ELR (cell line): ENCODE data around the gene PIH1D1.

ENCODE experiments used
- DNase-seq: peaks from one replicate; pipeline ENCODE4 v3.0.0-alpha.2; 2015; ENCODE audit warnings: low read depth

Gene PIH1D1

DNA sequence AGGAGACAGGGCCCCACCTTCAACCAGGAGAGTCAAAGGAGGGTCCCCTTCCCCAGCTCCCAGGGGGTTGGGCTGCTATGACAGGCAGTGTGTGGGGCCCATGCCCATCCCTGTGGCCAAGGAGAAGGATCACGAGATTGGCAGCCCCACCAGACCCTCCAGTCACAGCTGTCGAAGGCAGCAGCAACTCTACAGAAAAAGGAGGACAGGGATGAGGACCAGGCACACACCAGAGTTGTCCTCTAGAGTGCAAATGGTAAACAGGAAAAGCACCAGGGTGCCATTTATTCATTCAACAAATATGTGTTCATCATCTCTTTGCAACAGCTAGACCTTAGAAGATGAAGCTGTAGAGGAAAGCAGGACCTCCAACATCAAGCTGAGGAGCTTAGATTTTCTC, 32.4 kb downstream of the PIH1D1 start:
- DNase-seq = no peak

DNA sequence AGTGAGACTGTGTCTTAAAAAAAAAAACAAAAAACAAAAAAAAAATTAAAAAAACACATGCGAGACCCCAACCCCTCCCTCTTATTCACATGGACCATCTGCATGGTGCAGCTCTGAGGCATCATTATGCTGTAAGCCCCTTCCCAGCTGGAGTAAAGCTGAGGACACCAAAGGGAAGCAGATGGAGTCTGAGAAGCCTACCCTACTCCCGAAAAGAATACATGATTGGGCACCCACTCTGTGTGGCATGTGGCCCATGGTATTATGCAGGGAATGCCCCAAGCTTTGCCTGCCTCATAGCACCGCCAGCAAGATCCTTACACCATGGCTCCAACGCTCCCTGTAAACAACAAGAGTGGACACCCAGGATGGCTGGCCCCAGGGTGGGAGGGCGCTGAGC, 33.1 kb downstream of the PIH1D1 start:
- no peak for DNase-seq

DNA sequence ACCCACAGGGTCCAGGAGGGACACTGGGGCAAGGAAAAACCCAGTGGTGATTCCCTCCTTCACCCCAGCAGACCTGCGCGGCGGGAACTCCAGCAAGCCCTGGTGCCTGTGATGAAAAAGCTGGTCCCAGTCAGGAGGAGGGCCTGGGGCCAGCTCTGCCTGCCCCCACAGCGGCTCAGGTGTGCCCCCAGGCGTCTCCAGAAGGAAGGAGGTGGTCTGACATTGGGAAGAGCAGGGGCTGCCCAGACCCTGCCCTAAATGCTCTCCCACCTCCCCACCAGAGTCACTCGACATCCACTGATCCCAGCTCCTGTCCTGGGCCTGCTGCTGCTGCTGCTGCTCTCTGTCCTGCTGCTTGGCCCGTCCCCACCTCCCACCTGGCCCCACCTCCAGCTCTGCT, 34.5 kb downstream of the PIH1D1 start:
- DNase-seq = no peak

DNA sequence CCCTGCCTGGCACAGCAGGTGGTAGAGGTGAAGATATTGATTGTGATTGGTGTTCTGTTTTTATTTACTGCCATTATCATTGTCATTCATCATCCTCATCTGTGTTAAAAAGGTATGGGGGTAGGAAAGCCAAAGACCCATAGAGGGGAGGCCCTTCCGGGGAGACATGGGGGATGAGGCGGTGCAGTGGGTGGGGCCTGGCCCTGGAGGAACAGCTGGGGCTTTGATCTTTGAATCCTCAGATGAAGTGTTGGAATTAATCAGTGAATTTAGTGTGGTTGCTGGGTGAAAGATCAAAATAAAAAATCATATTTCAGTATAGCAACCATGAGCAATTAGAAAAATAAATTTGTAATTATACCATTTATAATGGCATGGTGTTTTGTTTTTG, 35.8 kb downstream of the PIH1D1 start:
- DNase-seq = no peak

DNA sequence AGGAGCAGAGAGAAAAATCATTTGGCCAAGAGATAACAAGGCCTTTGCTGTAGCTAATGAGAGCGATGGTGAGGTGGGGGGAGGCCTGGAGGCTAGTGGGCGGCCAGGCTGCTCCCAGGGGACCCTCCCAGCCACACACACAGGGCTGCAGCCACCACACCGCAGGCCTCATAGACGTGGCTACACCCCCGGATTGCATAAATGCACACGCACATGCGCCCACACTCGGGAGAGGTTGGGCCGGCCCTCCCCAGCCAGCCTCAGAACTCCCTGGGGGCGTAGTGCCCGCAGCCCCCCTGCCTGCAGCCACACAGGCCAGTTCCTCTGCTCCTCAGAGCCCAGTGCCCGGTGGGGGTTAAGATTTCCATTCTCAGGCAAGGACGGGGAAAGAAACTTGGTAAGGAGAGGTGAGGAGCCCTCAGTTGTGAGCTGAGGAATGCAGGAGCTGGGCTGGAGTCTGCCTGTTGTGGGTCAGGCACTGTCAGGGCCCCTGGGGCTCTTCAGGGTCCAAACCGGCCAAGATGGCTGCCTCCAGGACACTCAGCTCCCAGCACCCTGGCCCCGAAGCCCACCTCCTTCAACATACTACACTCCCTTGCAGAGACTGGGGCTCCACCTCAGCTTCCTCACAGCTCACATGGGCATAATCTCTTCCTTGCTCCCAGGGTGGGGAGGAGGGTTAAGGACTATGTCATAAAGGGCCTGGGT, 36.4 kb downstream of the PIH1D1 start:
- no peak for DNase-seq

DNA sequence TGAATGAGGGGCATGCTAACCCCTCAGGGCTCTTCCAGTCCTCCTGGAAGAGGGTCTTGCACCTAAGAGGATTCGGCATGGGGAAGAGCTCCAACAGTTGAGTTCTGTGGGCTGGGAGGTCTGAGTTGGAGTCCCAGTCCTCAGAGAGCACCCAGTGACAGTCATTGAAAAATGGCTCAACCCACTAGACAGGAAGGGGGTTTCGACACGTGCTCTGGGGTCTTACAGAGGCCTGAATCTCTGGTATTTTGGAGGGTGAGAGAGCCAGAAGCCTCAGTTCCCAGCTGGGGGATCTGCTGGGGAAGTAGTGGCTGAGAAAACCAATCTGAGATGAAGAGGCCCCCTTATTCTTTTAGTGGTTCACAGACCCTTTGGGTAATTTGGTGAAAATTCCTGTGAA, 37.4 kb downstream of the PIH1D1 start:
- no peak for DNase-seq

DNA sequence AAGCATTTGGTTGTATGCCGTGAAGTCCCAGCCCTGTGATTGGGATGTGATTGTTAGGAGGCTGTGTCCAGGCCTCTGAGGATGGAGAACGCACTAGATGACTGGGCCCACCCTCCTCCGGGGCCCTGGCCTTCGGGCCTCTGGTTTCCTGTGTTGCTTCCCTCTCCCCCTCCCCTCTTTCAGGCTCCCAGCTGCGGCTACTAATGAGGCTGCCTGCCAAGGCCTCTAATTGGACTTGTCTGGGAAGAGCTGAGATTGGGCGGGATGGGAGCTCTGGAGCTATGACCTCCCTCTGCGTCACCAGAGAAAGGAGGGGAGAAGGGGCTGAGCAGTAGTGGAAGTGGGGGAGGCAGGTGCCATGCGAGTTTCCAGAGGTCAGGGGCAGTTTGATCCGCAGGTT, 38.3 kb downstream of the PIH1D1 start:
- DNase-seq = no peak

DNA sequence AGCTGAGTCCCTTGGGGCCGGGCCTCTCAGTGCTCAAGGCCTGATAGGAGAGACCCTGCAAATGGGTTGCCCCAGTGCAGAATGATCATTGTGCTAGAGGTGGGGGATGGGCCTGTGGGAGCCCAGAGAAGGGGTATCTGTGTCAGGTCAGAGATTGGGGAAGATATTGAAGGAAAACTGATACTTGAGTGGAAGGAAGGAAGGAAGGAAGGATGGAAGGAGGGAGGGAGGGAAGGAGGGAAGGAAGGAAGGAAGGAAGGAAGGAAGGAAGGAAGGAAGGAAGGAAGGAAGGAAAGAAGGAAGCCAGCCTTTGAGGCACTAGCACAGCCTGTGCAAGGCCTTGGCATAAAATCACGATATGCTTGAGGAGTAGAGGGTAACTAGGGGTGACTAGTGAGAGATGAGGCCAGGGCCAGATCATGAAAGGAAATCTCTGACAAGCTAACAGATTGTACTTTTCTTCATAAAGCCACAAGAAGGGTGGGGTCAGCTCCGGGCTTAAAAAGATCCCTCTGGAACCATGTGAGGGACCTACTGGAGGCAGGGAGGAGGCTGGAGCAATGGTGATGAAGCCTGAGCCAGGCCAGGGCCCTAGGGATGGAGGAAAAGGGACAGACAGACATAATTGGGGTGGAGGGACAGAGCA, 39.8 kb downstream of the PIH1D1 start:
- DNase-seq = no peak

DNA sequence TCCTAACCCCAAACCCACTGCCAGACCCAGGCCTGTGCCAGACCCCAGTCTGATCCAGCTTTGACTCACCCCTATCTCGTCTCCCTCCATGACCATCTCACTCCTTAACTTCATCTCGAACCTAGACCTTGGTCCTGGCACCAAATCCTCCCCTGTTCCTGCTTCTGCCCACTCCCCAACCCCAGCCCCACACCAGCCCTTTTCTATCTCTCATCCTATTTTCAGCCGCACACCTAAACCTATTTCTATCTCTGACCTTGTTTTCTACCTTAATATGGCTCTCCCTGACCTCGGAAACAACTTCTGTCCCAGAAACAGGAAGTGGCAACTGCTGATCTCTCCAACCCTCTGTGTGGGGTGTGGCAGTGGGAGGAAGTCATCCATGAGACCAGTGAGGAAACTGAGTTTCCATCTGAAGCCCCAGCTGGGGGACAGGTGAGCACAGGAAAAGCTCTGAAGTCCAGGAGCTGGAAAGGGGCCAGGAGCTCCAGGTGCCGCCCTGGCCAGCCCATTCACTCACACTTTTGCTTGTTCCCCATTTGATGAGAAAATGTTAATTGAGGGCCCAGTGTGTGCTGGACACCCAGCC, 42.1 kb downstream of the PIH1D1 start:
- DNase-seq = no peak

DNA sequence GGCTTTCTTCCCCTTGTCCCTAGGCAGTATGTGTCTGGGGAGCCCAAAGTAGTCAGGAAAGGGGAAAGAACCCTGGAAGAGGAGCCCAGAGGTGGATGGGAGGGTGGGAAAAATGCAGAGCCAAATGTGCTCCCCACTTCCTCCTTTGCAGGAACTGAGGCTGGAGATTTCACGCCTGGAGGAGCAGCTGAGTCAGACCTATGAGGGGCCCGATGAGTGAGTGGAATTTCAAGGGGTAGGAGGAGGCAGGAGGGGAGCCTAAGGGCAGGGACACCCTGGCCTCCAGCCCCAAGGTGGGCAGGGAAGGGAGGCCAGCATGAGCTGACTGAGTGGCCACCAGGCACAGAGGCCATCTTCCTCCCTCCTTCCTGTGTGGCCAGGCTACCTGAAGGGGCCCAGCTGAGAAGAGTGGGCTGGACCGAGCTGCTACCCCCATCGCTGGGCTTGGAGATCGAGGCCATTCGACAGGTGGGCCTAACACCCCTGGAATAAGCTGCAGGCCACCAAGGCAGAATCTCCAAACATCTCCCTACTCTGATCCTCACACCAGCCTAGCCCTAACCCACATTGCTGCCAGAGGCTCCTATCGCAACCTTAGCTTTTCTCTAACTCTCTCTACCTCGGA, 42.7 kb downstream of the PIH1D1 start:
- DNase-seq = peak; percentile 43

DNA sequence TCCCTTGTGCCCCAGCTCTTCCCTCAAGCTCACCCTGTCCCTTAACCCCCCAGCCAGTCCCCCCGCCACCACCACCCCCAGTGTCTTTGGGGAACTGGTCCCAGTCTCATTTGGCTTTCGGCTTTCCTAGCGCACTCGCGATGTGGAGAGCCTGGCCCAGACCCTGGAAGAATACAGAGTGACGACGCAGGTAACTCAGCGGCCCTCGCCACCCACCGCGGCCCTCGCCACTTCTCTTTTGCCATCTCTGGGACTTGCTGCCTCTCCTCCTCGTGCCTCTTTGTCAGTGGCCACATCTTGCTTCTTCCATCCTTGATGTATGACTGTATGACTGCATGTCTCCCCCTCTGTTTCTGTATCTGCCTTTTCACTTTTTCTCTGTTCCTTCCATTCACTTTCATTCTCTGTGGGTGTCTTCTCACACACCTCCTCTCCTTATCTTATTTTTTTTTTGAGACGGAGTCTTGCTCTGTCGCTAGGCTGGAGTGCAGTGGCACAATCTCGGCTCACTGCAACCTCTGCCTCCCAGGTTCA, 44.1 kb downstream of the PIH1D1 start:
- DNase-seq = no peak

DNA sequence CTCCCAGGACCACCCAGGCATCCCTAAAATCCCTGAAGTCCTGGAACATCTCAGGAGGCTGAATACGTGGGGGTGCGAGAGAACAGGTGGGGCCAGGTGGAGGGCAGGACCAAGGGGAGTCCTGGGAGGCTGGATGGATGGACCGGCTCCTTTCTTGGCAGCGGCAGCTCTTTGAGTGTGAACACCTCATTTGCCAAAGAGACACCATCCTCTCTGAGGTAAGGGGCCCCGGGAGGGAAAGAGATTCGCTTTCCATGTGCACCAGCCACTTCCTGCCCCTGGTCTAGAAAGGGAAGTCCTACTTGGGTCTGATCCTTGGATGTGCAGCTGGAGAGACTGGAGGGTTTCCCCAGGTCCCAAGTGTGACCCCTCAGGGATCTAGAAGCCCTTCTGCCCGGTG, 44.5 kb downstream of the PIH1D1 start:
- DNase-seq = no peak

DNA sequence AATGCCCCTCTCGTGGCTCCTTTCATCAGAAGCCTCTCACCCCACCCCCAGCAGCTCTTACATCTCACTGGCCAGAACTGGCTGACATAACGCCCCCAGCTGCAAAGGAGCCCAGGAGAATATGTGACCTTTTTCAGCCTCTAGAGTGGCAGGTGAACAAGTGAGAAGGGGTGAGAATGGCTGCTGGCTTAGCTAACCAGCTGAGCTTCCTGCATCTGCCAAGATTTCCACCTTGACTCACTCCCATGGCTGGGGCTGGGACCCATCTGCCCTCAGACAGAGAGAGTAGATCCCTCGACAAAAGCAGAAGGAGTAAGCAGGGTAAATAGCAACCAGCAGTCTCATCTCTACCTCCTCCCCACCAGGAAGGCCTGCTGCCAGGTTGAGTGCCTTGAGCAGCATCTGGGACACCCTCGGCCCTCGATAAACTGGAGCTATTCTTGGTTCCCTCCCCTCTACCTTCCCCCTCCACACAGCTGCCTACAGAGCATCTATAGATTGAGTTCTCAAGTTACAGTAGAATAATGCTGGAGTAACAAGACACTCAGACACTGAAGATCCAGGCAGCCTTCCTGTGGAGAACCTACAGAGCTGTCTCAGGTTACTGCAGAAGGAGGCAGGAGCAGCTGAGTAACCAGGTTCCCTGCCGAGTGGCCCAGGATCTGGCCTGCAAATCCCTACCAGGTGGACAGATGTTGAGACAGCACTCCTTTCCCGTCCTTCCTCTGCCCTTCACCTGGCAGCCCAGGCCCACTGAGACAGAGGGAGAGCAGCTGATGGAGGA, 48.0 kb downstream of the PIH1D1 start:
- DNase-seq = no peak

DNA sequence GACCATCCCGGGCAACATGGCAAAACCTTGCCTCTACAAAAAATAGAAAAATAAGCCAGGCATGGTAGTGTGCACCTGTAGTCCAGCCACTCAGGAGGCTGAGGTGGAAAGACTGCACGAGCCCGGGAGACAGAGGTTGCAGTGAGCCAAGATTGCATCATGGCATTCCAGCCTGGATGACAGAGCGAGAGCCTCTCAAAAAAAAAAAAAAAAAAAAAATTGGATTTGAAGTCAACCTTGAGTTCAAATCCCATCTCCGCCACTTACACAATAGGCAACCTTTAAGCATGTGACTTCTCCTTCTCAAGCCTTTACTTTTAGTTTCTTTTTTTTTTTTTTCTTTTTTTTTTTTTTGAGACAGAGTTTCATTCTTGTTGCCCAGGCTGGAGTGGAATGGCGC, 51.6 kb downstream of the PIH1D1 start:
- peak; percentile 20 for DNase-seq

DNA sequence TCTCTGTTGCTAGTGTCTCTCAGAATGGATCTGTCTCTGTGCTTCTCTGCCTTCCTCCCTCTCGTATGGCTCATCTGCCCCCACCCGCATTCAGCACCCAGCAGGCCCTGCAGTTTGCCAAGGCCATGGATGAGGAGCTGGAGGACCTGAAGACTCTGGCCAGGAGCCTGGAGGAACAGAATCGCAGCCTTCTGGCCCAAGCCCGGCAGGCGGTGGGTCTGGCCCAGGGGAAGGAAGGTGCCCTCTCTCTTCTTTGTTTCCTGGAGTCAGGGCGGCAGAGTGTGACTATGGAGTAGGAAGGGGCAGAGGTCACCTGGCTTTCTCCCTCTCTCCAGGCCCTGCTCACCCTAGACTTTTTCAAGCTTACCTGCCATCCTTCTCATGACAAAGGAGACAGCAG, 52.7 kb downstream of the PIH1D1 start:
- no peak for DNase-seq

DNA sequence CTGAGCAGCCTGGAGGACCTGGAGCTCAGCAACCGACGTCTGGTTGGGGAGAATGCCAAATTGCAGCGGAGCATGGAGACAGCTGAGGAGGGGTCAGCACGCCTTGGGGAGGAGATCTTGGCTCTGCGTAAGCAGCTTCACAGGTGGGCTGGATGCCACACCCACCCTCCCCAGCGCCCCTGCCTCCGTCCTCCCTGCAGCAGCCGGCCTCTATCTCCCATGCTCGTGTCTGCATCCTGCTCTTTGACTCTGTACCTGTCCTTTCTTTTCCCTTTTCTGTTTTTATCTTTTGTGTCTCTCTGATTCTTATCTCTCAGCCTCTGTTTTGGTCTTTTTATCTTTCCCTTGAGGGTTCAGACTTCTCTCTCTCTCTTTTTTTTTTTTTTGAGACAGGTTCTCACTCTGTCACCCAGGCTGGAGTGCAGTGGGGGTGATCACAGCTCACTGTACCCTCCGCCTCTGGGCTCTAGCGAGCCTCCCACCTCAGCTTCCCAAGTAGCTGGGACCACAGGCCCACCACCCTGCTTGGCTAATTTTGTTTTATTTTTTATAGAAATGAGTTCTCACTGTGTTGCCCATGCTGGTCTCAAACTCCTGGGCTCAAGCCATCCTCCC, 53.5 kb downstream of the PIH1D1 start:
- DNase-seq = no peak

DNA sequence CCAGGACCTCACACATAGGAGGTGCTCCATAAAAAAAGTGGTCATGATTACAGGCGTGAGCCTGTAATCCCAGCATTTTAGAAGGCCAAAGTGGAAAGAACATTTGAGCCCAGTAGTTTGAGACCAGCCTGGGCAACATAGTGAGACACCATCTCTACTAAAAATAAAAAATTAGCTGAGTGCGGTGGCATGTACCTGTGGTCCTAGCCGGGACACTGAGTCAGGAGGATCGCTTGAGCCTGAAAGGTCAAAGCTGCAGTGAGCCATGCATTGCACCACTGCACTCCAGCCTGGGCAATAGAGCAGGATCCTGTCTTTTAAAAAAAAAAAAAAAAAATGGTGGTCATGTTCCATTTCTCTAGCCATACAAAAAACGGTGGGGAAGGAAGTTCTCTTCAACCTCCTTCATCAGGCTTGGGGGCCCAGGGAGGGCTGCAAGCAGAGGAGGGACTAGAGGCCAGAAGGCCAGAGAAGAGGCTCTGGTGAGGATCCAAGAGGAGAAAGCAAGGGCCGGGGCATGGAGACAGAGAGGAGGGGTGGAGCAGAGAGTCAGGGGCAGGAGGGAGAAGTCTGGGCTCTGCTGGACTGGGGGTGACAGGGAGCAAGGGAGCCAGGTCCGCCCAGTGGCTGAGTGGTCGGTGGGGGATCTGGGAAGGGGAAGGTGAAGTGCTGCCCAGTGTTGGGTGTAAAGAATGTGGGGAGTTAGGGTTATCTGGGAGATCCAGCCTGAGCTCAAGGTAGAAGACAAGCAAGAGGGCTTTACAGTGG, 54.7 kb downstream of the PIH1D1 start:
- no peak for DNase-seq
